ENCODE data around the gene ARID3A. TPM values are rescaled to one million over a fixed set of nuclear protein-coding genes. Genes with fewer than 3 reads are reported as not detected.
A peak's percentile ranks its signal among the peaks of the same experiment; 100 is the strongest.

ARID3A gene
- total and polyA plus RNA-seq, 4 donors, result 7.7 to 29.7 (median 19.8) TPM

DNA sequence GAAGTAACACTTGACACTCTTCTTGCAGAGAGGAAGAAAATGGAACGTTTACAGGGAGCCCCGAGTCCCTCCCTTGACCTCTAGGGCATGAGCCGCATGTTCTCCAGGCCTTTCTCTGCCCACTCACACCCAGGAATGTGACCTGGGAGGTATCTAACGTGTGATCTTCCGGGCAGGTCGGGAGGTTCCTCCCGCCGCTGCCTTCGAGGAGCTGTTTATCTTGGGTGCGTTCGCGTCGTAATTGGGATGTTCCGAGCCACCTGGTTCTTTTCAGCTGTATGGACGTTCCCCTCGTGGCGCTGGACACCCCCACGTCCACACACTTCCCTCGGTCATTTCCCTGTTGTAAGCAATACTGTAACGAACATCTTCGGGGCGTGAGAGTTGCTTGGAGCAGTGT is 13.6 kb downstream of the ARID3A start:
- peaks cover 3 to 30% (median 21%) of the 10 kb centered on the region in 5 donors for H3K4me1 ChIP-seq (ENCODE audit: control insufficient read depth in 5 of 5, insufficient read depth in 5 of 5, low read length in 5 of 5)
- peaks cover 0 to 2% (median 0%) of the 10 kb centered on the region in 4 donors for H3K9me3 ChIP-seq (ENCODE audit: control insufficient read depth in 4 of 4, insufficient read depth in 3 of 4, low read length in 3 of 4)
- H3K4me3 ChIP-seq, result no peak overlapping the region
- no peak overlapping the region for H3K9ac ChIP-seq (ENCODE audit: insufficient read depth in 1 of 2, low read length in 2 of 2)
- WGBS, 2 donors, result 87 to 88% methylated on average over 22 of the region's 22 CpGs
- ATAC-seq (ENCODE audit: insufficient read depth, low FRiP score) (no peak), DNase-seq (no peak)
- TF ChIP-seq, protein P1, sequence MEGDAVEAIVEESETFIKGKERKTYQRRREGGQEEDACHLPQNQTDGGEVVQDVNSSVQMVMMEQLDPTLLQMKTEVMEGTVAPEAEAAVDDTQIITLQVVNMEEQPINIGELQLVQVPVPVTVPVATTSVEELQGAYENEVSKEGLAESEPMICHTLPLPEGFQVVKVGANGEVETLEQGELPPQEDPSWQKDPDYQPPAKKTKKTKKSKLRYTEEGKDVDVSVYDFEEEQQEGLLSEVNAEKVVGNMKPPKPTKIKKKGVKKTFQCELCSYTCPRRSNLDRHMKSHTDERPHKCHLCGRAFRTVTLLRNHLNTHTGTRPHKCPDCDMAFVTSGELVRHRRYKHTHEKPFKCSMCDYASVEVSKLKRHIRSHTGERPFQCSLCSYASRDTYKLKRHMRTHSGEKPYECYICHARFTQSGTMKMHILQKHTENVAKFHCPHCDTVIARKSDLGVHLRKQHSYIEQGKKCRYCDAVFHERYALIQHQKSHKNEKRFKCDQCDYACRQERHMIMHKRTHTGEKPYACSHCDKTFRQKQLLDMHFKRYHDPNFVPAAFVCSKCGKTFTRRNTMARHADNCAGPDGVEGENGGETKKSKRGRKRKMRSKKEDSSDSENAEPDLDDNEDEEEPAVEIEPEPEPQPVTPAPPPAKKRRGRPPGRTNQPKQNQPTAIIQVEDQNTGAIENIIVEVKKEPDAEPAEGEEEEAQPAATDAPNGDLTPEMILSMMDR (IDR thresholded peaks at IDR 0.05; ENCODE audit: control extremely low read depth, extremely low read depth), result no peak
- H3K27ac ChIP-seq (ENCODE audit: low read depth in 1 of 2, low read length in 1 of 2), result no peak overlapping the region
- peaks cover 0 to 20% (median 8%) of the 10 kb centered on the region in 4 donors for H3K36me3 ChIP-seq (ENCODE audit: control insufficient read depth in 4 of 4, insufficient read depth in 4 of 4, low read length in 4 of 4)
- H3K27me3 ChIP-seq (ENCODE audit: control insufficient read depth in 3 of 3, insufficient read depth in 3 of 3, low read length in 2 of 3), result no peaks in the 10 kb centered on the region

DNA sequence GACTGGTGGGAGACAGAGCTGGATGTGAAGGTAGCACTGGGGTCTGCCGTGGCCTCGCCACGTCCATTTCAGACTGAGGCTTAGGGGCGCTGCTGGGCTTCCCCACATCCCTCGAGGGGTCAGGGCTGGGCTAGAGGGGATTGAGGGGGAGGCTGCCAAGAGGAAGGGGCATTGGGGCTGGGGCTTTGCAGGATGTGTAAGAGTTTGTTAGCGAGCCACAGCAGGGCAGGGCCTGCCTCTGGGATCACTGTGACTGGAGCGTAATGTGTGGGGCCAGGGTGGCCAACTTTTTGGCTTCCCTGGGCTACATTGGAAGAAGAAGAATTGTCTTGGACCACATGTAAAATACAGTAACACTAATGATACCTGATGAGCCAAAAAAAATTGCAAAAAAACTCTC is 14.1 kb downstream of the ARID3A start:
- TF ChIP-seq, protein P1 (IDR thresholded peaks at IDR 0.05; ENCODE audit: control extremely low read depth, extremely low read depth), result no peak
- peak overlapping the region in 1 of 2 donors; percentile 85 for H3K27ac ChIP-seq (ENCODE audit: low read depth in 1 of 2, low read length in 1 of 2)
- no peak for ATAC-seq (ENCODE audit: insufficient read depth, low FRiP score)
- DNase-seq, result no peak
- WGBS, 2 donors, result 96 to 97% methylated on average over 7 of the region's 7 CpGs
- peaks cover 0 to 2% (median 0%) of the 10 kb centered on the region in 4 donors for H3K9me3 ChIP-seq (ENCODE audit: control insufficient read depth in 4 of 4, insufficient read depth in 3 of 4, low read length in 3 of 4)
- no peak overlapping the region for H3K4me3 ChIP-seq
- H3K4me1 ChIP-seq (ENCODE audit: control insufficient read depth in 5 of 5, insufficient read depth in 5 of 5, low read length in 5 of 5), result peaks cover 0 to 31% (median 20%) of the 10 kb centered on the region in 5 donors
- H3K27me3 ChIP-seq (ENCODE audit: control insufficient read depth in 3 of 3, insufficient read depth in 3 of 3, low read length in 2 of 3), result no peaks in the 10 kb centered on the region
- peak overlapping the region in 1 of 2 donors; percentile 9 for H3K9ac ChIP-seq (ENCODE audit: insufficient read depth in 1 of 2, low read length in 2 of 2)
- H3K36me3 ChIP-seq (ENCODE audit: control insufficient read depth in 4 of 4, insufficient read depth in 4 of 4, low read length in 4 of 4), result peaks cover 0 to 20% (median 8%) of the 10 kb centered on the region in 4 donors

DNA sequence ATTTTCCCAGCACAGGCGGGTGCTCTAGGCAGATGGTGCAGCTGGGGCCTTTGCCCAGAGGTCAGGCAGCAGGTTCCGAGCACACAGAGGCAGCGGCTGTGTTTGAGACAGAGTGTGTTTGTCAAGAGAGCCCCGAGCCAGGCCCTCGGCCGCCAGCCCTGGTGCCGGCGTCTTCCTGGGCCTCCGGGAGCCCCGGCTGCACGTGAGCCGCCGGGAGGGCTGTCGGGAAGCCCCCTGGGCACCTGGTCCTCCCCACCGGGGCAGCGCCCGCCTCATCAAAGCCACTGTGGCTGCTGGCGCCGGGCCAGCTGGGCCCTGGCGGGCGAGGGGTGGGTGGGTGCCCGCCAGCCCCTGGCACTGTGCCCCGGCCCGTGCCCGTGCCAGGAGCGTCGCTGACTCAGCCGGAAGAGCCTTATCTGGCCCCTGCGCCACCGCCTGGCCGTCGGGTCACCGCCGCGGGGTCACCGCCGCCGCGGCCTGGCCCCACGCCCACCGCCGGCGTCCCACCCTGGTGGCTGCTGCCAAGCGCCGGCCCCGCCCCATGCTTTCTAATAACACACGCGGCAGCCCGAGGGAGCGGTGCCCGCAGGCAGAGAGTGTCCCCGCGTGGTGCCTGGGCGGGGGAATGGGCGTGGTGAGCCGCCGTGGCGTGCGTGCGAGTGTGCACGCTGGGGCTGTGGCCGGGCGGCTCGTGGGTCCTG is 14.9 kb downstream of the ARID3A start:
- TF ChIP-seq, protein P1 (IDR thresholded peaks at IDR 0.05; ENCODE audit: control extremely low read depth, extremely low read depth), result no peak
- H3K27ac ChIP-seq (ENCODE audit: low read depth in 1 of 2, low read length in 1 of 2), result peak overlapping the region; percentile 73 to 85
- H3K4me1 ChIP-seq (ENCODE audit: control insufficient read depth in 5 of 5, insufficient read depth in 5 of 5, low read length in 5 of 5), result peaks cover 0 to 33% (median 16%) of the 10 kb centered on the region in 5 donors
- H3K36me3 ChIP-seq (ENCODE audit: control insufficient read depth in 4 of 4, insufficient read depth in 4 of 4, low read length in 4 of 4), result peaks cover 0 to 20% (median 8%) of the 10 kb centered on the region in 4 donors
- peak in 2 of 3 donors; percentile 48 to 70 for DNase-seq
- no peak overlapping the region for H3K4me3 ChIP-seq
- ATAC-seq (ENCODE audit: insufficient read depth, low FRiP score), result peak; percentile 85
- WGBS, 2 donors, result 4 to 8% methylated on average over 41 to 64 of the region's 64 CpGs
- peak overlapping the region in 1 of 2 donors; percentile 9 for H3K9ac ChIP-seq (ENCODE audit: insufficient read depth in 1 of 2, low read length in 2 of 2)
- peaks cover 0 to 2% (median 0%) of the 10 kb centered on the region in 4 donors for H3K9me3 ChIP-seq (ENCODE audit: control insufficient read depth in 4 of 4, insufficient read depth in 3 of 4, low read length in 3 of 4)
- no peaks in the 10 kb centered on the region for H3K27me3 ChIP-seq (ENCODE audit: control insufficient read depth in 3 of 3, insufficient read depth in 3 of 3, low read length in 2 of 3)

Measured in lung (tissue), 12 donors.